Stimulated activated CD4-positive, alpha-beta T cell treated with anti-CD3 and anti-CD28 coated beads, TNF-alpha, amount 100 ng/mL, for 48 hours (primary cell): ENCODE data around the gene PTGER3.
"Not testable (repeated sequence)": the region's sequence is repeated elsewhere in the genome, so short reads cannot be mapped to it uniquely, and the experiment has no call there.

Experiments used
- DNase-seq, 3 donors: peaks; one replicate each; pipeline ENCODE4 v3.0.0-alpha.2; 2020; ENCODE audit warnings: low read depth in 3 of 3

PTGER3 gene

GRCh38 chr1:71002709-71003475 lies 44.7 kb downstream of the PTGER3 start:
- no peak for DNase-seq

GRCh38 chr1:71001624-71002023 lies 46.0 kb downstream of the PTGER3 start:
- no peak for DNase-seq

- DNase-seq, result no peak
Measured at GRCh38 chr1:70997793-70998192, 49.8 kb downstream of the PTGER3 start.

- DNase-seq, result no peak
Measured at GRCh38 chr1:70994753-70995268, 52.8 kb downstream of the PTGER3 start.

GRCh38 chr1:70993798-70994197 lies 53.8 kb downstream of the PTGER3 start:
- no peak for DNase-seq

- DNase-seq, result no peak
Measured at GRCh38 chr1:70992521-70992920, 55.1 kb downstream of the PTGER3 start.

- DNase-seq, result no peak
Measured at GRCh38 chr1:70990469-70991253, 57.0 kb downstream of the PTGER3 start.

GRCh38 chr1:70987497-70987896 lies 60.1 kb downstream of the PTGER3 start:
- no peak for DNase-seq

GRCh38 chr1:70985776-70986225 lies 61.8 kb downstream of the PTGER3 start:
- not testable (repeated sequence) for DNase-seq

GRCh38 chr1:70985278-70985677 lies 62.3 kb downstream of the PTGER3 start:
- DNase-seq, result not testable (repeated sequence)

- no peak for DNase-seq
Measured at GRCh38 chr1:70980361-70980760, 67.3 kb downstream of the PTGER3 start.

- no peak for DNase-seq
Measured at GRCh38 chr1:70979881-70980280, 67.7 kb downstream of the PTGER3 start.

- DNase-seq, result no peak
Measured at GRCh38 chr1:70979313-70979712, 68.3 kb downstream of the PTGER3 start.

GRCh38 chr1:70978623-70979022 lies 69.0 kb downstream of the PTGER3 start:
- DNase-seq, result no peak

GRCh38 chr1:70977575-70977974 lies 70.0 kb downstream of the PTGER3 start:
- DNase-seq, result no peak

- DNase-seq, result no peak
Measured at GRCh38 chr1:70977041-70977440, 70.6 kb downstream of the PTGER3 start.

GRCh38 chr1:70973754-70974153 lies 73.9 kb downstream of the PTGER3 start:
- no peak for DNase-seq

- DNase-seq, result no peak
Measured at GRCh38 chr1:70970407-70970806, 77.2 kb downstream of the PTGER3 start.

- DNase-seq, result no peak
Measured at GRCh38 chr1:70966018-70966638, 81.5 kb downstream of the PTGER3 start.

GRCh38 chr1:70963374-70963773 lies 84.2 kb downstream of the PTGER3 start:
- no peak for DNase-seq

- no peak for DNase-seq
Measured at GRCh38 chr1:70961374-70961975, 86.1 kb downstream of the PTGER3 start.
